HG02981 (cell line): Measurements from ENCODE around the gene ADM.

Experiments
- ATAC-seq: cut with Tn5 transposase; IDR thresholded peaks from one replicate; pipeline ENCODE4 v1.9.1; 2021; ENCODE audit warnings: mild to moderate bottlenecking, moderate library complexity; ENCODE audit not compliant: unreplicated experiment

ADM gene

DNA sequence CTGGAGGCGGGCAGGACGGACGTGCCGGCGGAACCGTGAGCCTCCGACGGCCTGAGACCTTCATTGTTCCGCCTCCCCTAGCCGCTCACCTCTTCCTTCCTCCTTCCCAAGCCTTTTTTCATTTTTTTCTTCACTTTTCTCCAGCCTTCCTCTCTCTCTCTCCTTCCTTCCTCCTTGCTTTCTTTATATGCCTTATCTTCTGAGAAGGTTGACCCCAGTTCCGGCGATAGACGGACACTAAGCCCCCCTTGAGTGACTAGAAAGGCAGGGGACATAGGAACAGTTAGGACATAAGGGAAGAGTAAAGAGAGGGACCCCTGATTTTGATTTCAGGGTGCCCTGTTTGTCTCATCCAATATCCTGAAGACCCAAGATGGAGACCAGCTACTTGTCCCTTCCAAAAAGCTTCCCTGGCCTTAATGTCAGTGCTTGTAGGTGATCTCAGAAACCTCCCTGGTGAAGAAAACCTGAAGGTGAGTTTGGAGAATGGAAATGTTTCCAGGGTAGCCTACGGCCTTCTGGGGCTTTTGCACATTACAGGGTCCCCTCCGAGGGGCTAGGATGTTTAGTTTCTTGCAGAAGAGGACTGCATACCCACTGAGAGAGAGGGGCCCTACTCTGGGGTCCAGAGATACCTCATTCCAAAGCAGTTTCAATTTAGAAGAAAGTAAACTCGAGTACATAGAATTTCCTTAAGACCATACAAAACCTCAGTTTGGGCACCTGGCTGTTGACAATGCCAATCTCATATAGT, 3.5 kb downstream of the ADM start:
- ATAC-seq = no peak

DNA sequence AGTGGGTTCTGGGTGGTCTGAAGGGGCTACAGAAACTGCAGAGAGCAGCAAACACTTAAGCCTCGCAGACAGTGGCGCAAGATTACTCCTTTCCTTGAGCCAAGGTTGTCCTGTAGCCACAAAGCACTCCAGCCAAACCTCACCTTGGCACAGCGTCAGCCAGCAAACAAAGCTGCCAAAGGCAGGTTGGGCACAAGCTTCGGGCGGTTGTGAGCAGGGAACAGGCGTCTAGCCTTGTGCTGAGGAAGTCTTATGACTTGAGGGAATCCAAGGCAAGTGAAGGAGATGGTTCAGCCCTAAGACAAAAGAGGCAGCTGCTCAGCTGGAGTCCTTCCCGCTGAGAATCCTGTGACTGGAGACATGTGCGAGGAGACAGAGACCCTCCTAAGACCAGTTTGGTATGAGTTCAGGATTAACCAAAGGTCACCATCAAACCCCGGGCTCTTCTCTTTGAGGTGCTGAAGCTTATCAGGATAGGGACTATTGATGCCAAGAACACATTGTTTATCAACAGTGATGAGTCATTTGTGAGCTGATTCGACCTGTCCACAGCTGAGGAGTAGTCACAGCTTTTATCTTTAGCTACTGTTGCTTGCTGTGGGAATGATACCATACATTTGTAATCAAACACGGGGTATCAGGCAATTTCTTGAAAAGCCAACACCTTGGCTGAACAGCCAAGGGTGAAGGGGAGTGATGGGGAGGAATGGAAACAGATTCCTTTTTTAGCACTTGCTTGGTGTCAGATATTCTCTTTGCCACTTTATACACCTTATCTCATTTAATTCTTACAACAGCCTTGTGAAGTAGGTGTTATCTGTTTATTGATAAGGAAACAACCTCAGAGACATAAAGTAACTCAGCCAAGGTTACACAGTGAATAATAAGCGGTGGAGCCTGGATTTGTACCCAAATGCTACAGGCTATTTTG, 4.6 kb downstream of the ADM start:
- no peak for ATAC-seq

- no peak for ATAC-seq
Observed at GRCh38 chr11:10310301-10310841, 5.5 kb downstream of the ADM start.

DNA sequence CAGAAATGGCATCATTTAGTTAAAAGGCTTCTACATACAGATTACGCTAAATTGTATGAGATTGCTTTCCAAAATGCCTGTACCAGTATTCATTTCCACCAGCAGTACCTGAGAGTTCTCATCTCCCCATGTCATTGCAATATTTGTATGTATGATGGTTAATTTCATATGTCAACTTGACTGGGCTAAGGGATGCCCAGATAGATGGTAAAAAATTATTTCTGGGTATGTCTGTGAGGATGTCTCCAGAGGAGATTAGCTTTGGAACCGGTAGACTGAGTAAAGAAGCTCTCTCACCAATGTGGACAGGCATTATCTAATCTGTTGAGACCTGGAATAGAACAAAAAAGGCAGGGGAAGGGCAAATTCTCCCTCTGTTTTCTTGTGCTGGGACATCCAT, 6.9 kb downstream of the ADM start:
- no peak for ATAC-seq

DNA sequence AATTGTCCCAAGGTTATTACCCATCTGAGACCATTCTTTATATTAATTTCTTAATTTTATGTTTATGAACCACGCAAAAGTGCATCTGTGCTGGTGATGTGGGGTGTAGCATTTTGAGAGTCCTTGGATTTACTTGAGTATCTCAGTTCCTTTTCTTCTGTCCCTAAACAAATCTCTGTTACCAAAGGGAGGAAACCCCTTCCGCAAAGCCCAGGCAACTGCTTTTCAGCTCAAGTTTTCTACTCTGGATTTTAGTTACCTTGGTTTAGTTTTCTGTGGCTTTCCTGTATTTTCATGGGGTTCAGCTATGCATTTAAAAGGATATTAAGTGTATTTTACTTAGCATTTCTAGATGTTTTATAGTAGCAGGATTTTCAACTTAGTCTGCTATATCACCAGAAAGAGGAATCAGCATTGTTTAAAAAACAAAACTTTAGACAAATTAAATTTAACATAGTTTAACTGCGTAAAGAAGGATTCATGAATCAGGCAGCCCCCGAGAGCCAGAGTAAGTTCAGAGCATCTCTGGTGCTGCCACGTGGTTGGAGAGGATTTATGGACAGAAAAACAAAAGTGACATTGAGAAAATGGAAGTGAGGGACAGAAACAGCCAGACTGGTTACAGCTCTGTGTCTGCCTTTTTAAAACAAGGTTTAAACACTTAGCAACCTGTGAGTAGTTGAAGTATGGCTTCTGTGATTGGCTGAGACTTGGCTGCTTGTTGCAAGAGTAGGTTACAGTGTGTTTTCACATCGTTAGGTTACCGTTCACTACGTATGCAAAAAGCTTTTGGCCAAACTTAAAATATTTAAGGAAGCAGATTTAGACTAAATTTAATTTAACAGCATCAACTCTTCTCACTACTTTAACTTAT, 9.6 kb downstream of the ADM start:
- peak; percentile 67 for ATAC-seq

- no peak for ATAC-seq
Observed at GRCh38 chr11:10315083-10315482, 10.2 kb downstream of the ADM start.

DNA sequence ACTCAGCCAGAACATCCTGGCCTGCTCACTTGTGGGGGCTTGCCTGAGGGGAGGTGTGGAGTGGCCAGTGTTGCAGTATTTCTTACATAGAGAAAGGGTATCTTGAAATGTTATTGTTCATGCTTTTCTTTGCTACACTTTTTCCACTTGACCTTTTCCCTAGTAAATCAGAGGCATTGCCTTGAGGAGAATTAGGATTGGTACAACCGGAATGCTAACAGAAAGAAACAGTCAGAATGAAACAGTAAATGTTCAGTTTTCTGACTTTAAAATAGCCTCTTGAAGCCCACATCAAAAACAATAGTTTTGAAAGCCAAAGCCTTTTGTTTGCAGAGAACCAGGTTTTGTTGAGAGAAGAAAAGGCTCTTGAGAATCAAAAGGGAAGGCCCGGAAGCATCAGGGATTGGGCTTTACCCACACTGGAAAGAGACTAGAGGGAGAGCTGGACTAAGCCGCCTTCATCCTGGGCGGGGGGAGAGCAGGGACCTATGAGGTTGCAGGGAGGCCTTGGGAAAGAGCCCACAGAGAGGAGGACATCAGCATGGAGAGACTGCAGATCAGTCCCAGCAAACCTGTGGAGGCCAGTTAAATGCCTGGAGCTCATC, 12.4 kb downstream of the ADM start:
- no peak for ATAC-seq

DNA sequence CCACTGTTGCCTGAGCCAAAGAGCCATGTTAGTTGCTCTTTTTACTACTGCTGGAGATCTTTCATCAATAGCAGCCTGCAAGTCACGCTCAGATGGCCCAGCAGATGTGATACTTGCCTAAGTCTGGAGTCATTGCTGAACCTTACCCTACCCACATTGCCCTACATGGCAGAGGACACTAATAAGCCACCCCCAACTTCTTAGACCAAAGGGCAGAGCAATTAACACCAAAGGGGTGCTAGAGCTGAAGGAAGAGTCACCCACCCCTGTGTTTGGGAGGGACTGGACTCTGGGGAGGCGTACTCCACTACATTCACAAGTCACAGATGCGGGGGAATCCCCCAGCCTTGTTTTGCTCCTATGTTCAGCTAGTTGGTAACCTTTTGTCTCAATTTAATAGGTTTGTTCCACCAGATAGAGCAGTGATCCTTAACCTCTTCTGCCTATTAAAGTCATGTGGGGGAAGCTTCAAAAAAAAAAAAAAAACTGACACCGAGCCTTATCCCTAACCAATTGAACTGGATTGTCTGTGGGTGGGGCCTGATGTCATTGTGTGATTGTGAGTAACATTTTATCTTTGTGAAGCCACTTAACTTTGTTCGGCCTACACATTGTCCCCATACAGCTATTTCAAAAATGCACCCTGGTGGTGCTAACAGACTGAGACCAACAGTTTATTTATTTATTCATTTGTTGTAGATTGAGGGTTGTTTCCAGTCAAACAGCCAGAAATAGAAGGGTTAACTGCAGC, 13.1 kb downstream of the ADM start:
- ATAC-seq = peak; percentile 53

- no peak for ATAC-seq
Observed at GRCh38 chr11:10318527-10318802, 13.6 kb downstream of the ADM start.

GRCh38 chr11:10319702-10320558, 15.1 kb downstream of the ADM start:
- no peak for ATAC-seq

DNA sequence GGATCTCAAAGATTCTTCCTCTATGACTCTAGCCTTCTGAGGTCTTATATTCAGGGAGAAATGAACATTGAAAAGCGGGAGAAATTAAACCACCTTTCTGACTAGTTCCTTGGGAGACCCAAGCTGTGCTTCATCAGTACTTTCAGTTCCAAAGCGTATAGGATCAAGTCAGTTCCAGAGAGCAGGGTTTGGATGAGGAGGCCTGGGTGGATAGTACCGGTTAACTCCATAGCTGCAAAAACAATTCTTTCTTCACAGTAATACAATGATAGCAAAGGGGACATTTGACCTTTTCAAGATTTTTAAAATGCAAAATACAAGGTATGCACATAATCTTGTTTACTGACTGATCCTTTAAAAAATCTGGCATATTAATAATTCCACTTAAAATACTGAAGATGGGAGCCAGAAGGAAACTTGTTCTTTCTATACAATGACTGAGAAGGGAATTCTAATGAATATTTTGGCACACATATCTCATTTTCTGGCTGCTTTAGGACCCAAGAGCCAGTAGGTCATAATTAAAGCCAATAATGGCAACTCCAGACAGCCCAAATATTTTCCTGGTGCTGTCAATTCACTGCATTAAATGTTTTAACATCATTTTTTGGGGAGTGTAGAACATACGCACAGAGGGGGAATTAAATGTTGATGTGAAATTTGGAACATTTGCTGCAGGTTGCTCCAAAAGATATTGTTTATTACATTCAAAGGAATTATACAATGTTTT, 16.0 kb downstream of the ADM start:
- no peak for ATAC-seq

DNA sequence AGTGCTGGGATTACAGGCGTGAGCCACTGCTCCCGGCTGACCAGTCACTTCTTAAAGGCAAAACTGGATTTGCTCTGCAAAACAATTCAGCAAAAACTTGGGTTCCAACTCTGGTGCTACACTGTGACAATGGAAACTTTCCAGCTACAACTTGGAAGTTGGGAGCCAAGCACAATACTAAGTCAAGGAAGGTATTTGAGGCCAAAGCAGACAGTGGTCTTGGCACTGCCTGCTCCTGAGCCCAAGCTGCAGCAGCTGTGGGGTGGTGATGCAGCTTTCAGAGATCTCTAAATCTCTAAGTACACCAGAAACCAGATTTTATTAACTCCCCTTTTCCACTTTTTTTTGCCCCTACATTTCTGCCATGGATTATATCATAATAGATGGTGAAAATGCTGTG, 17.5 kb downstream of the ADM start:
- ATAC-seq = no peak

GRCh38 chr11:10322830-10323792, 18.2 kb downstream of the ADM start:
- ATAC-seq = no peak

DNA sequence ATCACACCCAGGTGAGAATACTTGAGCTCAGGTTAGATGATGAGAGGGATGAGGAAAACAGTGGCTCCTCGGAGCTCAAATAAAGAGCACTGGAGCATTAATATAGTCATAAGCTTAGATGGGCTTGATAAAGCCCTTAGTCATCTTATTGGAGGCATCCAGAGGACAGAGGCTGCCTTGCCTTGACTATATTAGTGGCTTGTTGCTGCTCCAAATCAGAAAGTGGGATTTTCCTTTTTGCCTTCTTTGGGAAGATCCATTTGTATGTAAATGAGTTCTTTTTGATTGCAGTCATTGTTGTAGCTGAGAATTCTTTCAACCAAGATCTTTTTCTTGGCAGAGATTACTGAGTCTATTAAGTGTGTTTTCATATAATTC, 18.9 kb downstream of the ADM start:
- no peak for ATAC-seq

DNA sequence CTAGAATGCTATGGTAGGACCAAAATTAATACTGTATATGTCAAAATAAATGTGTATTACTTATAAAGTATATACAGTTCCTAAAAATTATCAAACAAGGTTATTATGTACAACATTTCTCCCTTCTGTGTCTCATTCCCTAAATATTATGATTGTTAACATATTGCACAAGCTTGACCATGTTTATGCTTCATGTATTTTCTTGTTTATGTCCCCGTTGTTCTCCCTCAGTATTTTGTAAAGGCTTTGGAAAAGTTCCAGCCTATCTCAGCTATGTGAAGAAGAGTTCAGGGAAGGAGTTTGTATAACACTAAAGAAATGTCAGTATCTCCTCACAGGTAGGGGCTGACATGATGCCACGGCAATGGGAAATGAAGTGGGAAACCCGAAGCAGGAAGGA, 19.6 kb downstream of the ADM start:
- no peak for ATAC-seq

DNA sequence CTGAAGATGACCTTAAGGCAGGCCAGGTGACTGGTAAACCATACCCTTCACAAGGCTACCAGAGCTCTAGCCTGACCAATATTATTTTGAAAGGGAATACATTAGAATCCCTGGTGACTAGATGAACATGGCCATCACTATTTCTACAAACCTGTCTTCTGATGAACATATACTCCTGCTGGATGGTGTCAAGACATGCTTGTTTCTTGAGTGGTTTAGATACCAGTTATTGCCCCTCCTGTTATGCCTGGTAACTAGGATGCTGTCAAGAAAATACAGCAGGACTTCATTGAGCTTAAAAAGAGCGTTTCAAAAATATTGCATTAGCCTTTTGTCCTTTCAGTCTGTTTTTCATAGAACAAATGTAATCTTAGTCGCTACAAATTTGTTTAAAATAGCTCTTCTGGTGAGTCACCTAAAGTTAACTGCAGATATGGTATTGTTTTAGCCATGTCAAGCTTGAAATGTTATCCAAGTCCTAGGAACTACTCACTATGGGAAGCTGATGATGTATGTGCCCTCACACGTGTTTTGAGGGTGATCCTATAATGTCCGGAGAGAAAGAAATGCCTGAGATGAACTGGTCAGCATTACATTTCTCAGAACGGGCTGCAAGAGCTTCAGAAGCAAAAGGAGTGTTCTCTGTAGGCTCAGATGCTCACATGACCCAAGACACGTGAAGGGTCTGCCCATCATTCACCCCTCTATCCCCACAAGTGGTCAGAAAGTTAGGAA, 20.6 kb downstream of the ADM start:
- no peak for ATAC-seq
